ENCODE measurements around the gene NADK.

GRCh38 chr1:1756661-1757421 lies 21.4 kb downstream of the NADK start:
- TF ChIP-seq CTCF (IDR thresholded peaks at IDR 0.05): no peak
- TF ChIP-seq POLR2A (IDR thresholded peaks at IDR 0.05): no peak
- no peak for TF ChIP-seq POLR2AphosphoS5 (IDR thresholded peaks at IDR 0.05)
- no peak for TF ChIP-seq EP300 (IDR thresholded peaks at IDR 0.05)
